ENCODE results near the gene NFASC.

Gene NFASC

DNA sequence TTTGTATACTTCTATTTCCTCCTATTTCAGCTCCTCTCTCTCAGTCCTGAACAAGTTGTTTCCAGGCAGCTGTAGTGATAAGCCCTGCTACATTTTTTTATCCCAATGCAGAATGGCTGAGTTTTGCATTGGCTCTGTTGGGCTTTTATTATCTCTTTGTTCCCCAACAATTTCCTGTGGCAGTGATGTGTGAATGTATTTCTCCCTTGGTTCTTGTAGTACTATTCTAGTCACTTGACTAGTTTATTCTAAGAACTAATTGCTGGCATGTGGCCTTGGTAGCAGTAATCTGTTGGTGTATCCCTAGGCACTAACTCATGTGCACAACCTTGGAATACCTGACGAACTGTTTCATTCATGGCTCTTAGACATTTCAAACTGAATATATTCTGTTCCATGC, 60.7 kb downstream of the NFASC start:
- peaks cover 0 to 4% of the 10 kb centered on the region in 2 donors for H3K4me1 ChIP-seq (ENCODE audit: control insufficient read depth in 2 of 2, insufficient read depth in 2 of 2, low read length in 2 of 2)
- no peaks in the 10 kb centered on the region for H3K36me3 ChIP-seq (ENCODE audit: control insufficient read depth in 2 of 2, insufficient read depth in 2 of 2, low read length in 2 of 2)
- no peak overlapping the region for H3K9ac ChIP-seq (ENCODE audit: low read depth in 1 of 2, low read length in 2 of 2)
- no peaks in the 10 kb centered on the region for H3K9me3 ChIP-seq (ENCODE audit: control insufficient read depth in 2 of 2, low read length in 2 of 2)
- no peak overlapping the region for H3K4me3 ChIP-seq (ENCODE audit: low read length in 2 of 2)
- no peak overlapping the region for H3K27ac ChIP-seq (ENCODE audit: low read depth in 2 of 2, low read length in 2 of 2)
- peaks cover 0 to 2% of the 10 kb centered on the region in 2 donors for H3K27me3 ChIP-seq (ENCODE audit: control insufficient read depth in 2 of 2, insufficient read depth in 2 of 2, low read length in 2 of 2)

DNA sequence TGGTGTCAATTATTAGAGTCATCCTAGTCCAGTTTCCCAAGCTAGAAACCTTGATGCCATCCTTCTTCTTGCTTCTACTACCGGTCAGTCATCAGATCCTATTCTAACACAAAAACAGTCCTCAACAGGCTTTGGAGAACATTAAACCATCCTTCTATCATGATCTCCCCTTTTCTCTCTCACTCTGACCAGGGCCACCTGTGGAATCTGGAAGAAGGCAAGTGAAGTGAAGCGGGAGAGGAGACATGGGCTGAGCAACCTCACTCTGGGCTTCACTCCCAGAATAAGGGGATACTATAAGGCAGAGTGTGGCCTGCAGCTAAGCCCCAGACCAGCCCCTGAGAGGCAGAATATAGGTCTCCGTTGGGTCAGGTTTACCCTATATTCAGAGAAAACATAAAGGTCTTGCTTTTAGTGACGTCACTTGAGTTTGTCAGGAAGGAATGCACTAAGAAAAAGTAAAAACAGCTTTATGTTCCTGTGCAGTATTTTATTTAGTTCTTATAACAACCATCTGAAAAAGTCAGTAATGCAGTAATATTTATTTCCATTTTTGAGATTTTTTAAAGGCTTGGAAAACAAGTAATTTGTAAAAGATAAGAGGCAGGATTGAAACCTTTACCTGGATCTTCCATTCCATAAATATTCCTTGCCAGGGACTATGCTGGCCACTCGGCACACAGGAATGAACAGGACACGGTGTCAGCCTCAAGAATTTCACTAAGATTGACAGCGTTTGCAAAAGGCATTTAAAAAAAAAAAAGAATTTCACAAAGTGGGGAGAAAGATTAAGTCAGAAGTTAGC, 61.3 kb downstream of the NFASC start:
- H3K27me3 ChIP-seq (ENCODE audit: control insufficient read depth in 2 of 2, insufficient read depth in 2 of 2, low read length in 2 of 2): peaks cover 0 to 2% of the 10 kb centered on the region in 2 donors
- H3K36me3 ChIP-seq (ENCODE audit: control insufficient read depth in 2 of 2, insufficient read depth in 2 of 2, low read length in 2 of 2): no peaks in the 10 kb centered on the region
- peaks cover 0 to 4% of the 10 kb centered on the region in 2 donors for H3K4me1 ChIP-seq (ENCODE audit: control insufficient read depth in 2 of 2, insufficient read depth in 2 of 2, low read length in 2 of 2)
- H3K9ac ChIP-seq (ENCODE audit: low read depth in 1 of 2, low read length in 2 of 2): no peak overlapping the region
- no peak overlapping the region for H3K4me3 ChIP-seq (ENCODE audit: low read length in 2 of 2)
- no peak overlapping the region for H3K27ac ChIP-seq (ENCODE audit: low read depth in 2 of 2, low read length in 2 of 2)
- no peaks in the 10 kb centered on the region for H3K9me3 ChIP-seq (ENCODE audit: control insufficient read depth in 2 of 2, low read length in 2 of 2)

DNA sequence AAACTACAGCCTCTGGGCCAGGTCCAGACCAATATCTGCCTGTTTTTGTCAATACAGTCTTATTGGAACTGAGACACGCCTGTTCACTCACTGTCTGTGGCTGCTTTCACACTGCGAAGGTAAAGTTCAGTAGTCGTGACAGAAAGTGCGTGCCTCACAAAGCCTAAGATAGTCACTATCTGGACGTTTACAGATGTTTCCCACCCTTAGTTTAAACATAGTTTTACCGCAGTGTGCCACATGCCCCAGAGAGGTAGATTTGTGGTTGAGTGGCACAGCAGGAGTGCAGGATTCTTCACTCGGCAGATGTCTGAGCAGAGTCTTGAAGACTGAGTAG, 61.9 kb downstream of the NFASC start:
- Histone ChIP-seq H3K9me3 (ENCODE audit: control insufficient read depth in 2 of 2, low read length in 2 of 2) (no peaks in the 10 kb centered on the region), H3K9ac (ENCODE audit: low read depth in 1 of 2, low read length in 2 of 2) (no peak overlapping the region), H3K4me1 (ENCODE audit: control insufficient read depth in 2 of 2, insufficient read depth in 2 of 2, low read length in 2 of 2) (peaks cover 0 to 4% of the 10 kb centered on the region in 2 donors), H3K27me3 (ENCODE audit: control insufficient read depth in 2 of 2, insufficient read depth in 2 of 2, low read length in 2 of 2) (peaks cover 0 to 2% of the 10 kb centered on the region in 2 donors), H3K36me3 (ENCODE audit: control insufficient read depth in 2 of 2, insufficient read depth in 2 of 2, low read length in 2 of 2) (no peaks in the 10 kb centered on the region), H3K4me3 (ENCODE audit: low read length in 2 of 2) (no peak overlapping the region), H3K27ac (ENCODE audit: low read depth in 2 of 2, low read length in 2 of 2) (no peak overlapping the region)

DNA sequence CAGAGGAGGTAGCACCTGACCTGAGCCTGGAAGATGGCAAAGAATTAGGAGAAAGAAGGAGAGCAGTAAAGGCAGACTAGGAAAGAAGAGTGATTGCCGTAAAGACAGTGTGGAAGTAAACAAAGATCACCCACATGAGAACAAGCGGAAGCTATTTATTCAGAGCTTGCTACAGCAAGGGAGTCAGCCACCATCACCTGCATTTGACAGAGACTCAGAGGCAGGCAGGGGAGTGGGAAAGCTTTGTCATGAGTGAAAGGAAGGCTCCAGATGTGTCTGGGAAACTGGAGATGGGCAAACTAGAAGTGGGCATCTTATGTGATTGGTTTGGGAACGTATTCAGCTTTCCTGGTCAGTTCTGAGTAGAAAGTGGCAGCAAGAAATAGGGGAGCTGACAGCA, 64.5 kb downstream of the NFASC start:
- Histone ChIP-seq H3K27me3 (ENCODE audit: control insufficient read depth in 2 of 2, insufficient read depth in 2 of 2, low read length in 2 of 2) (peaks cover 0 to 2% of the 10 kb centered on the region in 2 donors), H3K4me3 (ENCODE audit: low read length in 2 of 2) (no peak overlapping the region), H3K27ac (ENCODE audit: low read depth in 2 of 2, low read length in 2 of 2) (no peak overlapping the region), H3K36me3 (ENCODE audit: control insufficient read depth in 2 of 2, insufficient read depth in 2 of 2, low read length in 2 of 2) (no peaks in the 10 kb centered on the region), H3K9me3 (ENCODE audit: control insufficient read depth in 2 of 2, low read length in 2 of 2) (no peaks in the 10 kb centered on the region), H3K9ac (ENCODE audit: low read depth in 1 of 2, low read length in 2 of 2) (no peak overlapping the region), H3K4me1 (ENCODE audit: control insufficient read depth in 2 of 2, insufficient read depth in 2 of 2, low read length in 2 of 2) (no peaks in the 10 kb centered on the region)

DNA sequence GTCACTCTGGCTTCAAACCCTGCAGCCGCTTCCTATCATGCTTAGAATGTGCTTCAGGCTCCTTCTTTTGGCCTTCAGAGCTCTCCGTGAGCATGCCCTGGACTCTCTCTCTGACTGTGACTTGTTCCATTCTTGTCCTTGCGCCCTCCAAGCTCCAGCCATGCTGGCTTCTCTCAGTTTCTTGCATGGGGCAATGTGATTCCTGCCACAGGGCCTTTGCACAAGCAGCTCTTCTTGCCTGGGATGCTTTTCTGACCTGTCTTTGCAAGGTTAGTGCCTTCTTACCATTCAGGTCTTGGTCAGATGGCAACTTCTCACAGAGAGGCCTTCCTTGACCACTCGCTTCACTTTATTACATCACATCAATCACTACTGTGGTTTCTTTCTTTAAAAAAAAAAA, 66.1 kb downstream of the NFASC start:
- Histone ChIP-seq H3K9me3 (ENCODE audit: control insufficient read depth in 2 of 2, low read length in 2 of 2) (no peaks in the 10 kb centered on the region), H3K9ac (ENCODE audit: low read depth in 1 of 2, low read length in 2 of 2) (no peak overlapping the region), H3K4me1 (ENCODE audit: control insufficient read depth in 2 of 2, insufficient read depth in 2 of 2, low read length in 2 of 2) (no peaks in the 10 kb centered on the region), H3K27ac (ENCODE audit: low read depth in 2 of 2, low read length in 2 of 2) (no peak overlapping the region), H3K27me3 (ENCODE audit: control insufficient read depth in 2 of 2, insufficient read depth in 2 of 2, low read length in 2 of 2) (peaks cover 0 to 2% of the 10 kb centered on the region in 2 donors), H3K36me3 (ENCODE audit: control insufficient read depth in 2 of 2, insufficient read depth in 2 of 2, low read length in 2 of 2) (no peaks in the 10 kb centered on the region), H3K4me3 (ENCODE audit: low read length in 2 of 2) (no peak overlapping the region)

DNA sequence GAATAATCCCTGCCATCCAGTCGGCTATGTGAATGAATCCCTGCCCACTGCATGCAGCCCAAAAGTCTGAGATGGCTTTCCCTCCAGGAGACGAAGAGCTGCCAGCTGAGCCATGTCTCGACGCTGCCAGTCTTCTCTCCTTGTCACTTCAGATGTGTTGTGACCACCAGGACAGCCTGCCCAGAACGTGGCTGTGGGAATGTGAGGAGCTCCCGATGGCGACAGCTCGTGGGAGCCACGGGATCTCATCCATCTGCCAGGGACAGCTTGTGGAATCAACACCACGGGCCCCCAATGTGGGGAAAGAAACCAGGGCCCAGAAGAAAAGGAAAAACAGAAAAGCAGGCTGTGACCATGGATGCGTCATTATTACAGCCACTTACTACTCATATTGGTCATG, 67.2 kb downstream of the NFASC start:
- Histone ChIP-seq H3K36me3 (ENCODE audit: control insufficient read depth in 2 of 2, insufficient read depth in 2 of 2, low read length in 2 of 2) (no peaks in the 10 kb centered on the region), H3K4me1 (ENCODE audit: control insufficient read depth in 2 of 2, insufficient read depth in 2 of 2, low read length in 2 of 2) (no peaks in the 10 kb centered on the region), H3K9me3 (ENCODE audit: control insufficient read depth in 2 of 2, low read length in 2 of 2) (no peaks in the 10 kb centered on the region), H3K4me3 (ENCODE audit: low read length in 2 of 2) (no peak overlapping the region), H3K9ac (ENCODE audit: low read depth in 1 of 2, low read length in 2 of 2) (no peak overlapping the region), H3K27me3 (ENCODE audit: control insufficient read depth in 2 of 2, insufficient read depth in 2 of 2, low read length in 2 of 2) (peaks cover 0 to 2% of the 10 kb centered on the region in 2 donors), H3K27ac (ENCODE audit: low read depth in 2 of 2, low read length in 2 of 2) (no peak overlapping the region)

DNA sequence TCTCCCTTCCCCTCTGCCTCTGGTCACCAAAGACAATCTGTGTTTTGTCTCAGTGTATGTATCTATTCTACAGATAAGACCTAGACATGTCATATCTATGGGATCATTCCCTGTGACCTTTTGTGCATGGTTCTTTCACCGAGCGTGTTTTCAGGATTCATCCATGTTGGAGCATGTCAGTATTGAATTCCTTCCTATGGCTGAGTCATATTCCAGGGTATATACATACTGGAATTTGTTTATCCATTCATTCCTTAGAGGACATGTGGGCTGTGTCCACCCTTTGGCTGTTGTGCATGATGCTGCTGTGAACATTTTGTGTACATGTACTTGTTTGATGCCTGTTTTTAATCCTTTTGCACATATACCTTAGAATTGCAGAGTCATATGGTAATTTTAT, 69.9 kb downstream of the NFASC start:
- Histone ChIP-seq H3K4me1 (ENCODE audit: control insufficient read depth in 2 of 2, insufficient read depth in 2 of 2, low read length in 2 of 2) (no peaks in the 10 kb centered on the region), H3K4me3 (ENCODE audit: low read length in 2 of 2) (no peak overlapping the region)

DNA sequence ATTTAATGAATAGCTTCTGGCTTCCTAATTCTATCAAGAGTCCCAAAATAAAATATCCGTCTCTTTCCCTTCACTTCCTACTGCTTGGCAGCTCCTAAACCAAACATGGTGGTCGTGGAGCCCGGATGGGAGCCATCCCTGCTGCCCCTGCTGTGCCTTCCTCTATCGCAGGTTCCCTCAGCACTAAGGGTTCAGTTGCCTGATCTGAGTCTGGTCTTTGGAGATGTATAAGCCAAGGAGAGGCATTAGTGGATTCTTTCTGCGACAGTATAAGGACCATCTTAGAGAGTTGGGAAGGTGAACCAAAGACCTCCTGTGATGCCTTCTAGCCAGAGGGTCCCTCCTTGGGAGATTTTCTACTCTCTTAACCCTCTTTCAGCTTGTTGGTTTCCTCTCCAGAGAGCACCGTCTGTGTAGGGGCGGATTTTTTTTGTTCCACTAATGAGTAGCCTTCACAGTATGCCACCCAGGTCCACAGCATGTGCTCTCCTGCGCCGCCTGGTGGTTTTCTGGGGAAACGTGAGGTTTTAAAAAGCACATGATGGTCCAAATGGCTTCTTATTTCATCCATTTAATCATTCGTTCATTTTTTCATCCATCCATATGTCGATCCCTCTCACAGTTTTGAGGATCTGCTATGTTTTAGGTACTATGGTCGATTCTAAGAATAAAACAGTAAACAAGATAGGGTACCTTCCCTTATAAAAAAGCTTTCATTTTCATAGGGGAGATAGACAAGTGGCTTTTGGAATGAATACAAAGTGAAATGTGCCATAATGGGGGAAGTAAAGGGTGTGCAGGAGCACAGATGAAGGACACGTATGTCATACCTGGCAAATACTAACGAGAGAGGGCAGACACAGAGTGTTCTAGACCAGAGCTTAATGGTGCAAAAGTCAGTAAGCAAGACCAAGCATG, 71.0 kb downstream of the NFASC start:
- no peak overlapping the region for H3K9ac ChIP-seq (ENCODE audit: low read depth in 1 of 2, low read length in 2 of 2)
- H3K36me3 ChIP-seq (ENCODE audit: control insufficient read depth in 2 of 2, insufficient read depth in 2 of 2, low read length in 2 of 2): no peaks in the 10 kb centered on the region
- H3K4me1 ChIP-seq (ENCODE audit: control insufficient read depth in 2 of 2, insufficient read depth in 2 of 2, low read length in 2 of 2): no peaks in the 10 kb centered on the region
- no peak overlapping the region for H3K27ac ChIP-seq (ENCODE audit: low read depth in 2 of 2, low read length in 2 of 2)
- no peaks in the 10 kb centered on the region for H3K27me3 ChIP-seq (ENCODE audit: control insufficient read depth in 2 of 2, insufficient read depth in 2 of 2, low read length in 2 of 2)
- no peak overlapping the region for H3K4me3 ChIP-seq (ENCODE audit: low read length in 2 of 2)
- H3K9me3 ChIP-seq (ENCODE audit: control insufficient read depth in 2 of 2, low read length in 2 of 2): no peaks in the 10 kb centered on the region

More for the DNA sequence above, 69.9 kb downstream of the NFASC start:
- no peak overlapping the region for H3K9ac ChIP-seq (ENCODE audit: low read depth in 1 of 2, low read length in 2 of 2)
- no peak overlapping the region for H3K27ac ChIP-seq (ENCODE audit: low read depth in 2 of 2, low read length in 2 of 2)
- H3K36me3 ChIP-seq (ENCODE audit: control insufficient read depth in 2 of 2, insufficient read depth in 2 of 2, low read length in 2 of 2): no peaks in the 10 kb centered on the region
- no peaks in the 10 kb centered on the region for H3K9me3 ChIP-seq (ENCODE audit: control insufficient read depth in 2 of 2, low read length in 2 of 2)
- no peaks in the 10 kb centered on the region for H3K27me3 ChIP-seq (ENCODE audit: control insufficient read depth in 2 of 2, insufficient read depth in 2 of 2, low read length in 2 of 2)

DNA sequence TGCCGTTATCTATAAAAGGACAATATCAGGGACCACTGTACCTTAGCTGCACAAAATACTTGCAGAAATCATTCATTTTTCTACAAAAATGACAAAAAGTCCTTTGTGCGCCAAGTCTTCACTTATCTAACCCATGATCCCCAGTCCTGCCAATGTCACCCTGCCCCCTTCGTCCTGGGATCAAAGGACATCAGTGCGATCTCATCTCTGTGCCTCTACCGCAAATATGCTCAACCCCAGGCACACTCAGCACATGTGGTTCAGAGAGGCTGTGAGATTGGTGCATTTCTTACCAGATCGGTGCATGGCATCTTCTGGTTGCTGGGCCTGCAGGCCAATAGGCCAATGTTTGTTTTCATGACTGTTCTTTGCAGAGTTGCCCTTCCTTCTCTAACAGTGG, 72.8 kb downstream of the NFASC start:
- no peaks in the 10 kb centered on the region for H3K27me3 ChIP-seq (ENCODE audit: control insufficient read depth in 2 of 2, insufficient read depth in 2 of 2, low read length in 2 of 2)
- no peak overlapping the region for H3K9ac ChIP-seq (ENCODE audit: low read depth in 1 of 2, low read length in 2 of 2)
- no peak overlapping the region for H3K27ac ChIP-seq (ENCODE audit: low read depth in 2 of 2, low read length in 2 of 2)
- H3K36me3 ChIP-seq (ENCODE audit: control insufficient read depth in 2 of 2, insufficient read depth in 2 of 2, low read length in 2 of 2): no peaks in the 10 kb centered on the region
- H3K4me3 ChIP-seq (ENCODE audit: low read length in 2 of 2): no peak overlapping the region
- H3K4me1 ChIP-seq (ENCODE audit: control insufficient read depth in 2 of 2, insufficient read depth in 2 of 2, low read length in 2 of 2): no peaks in the 10 kb centered on the region
- no peaks in the 10 kb centered on the region for H3K9me3 ChIP-seq (ENCODE audit: control insufficient read depth in 2 of 2, low read length in 2 of 2)

DNA sequence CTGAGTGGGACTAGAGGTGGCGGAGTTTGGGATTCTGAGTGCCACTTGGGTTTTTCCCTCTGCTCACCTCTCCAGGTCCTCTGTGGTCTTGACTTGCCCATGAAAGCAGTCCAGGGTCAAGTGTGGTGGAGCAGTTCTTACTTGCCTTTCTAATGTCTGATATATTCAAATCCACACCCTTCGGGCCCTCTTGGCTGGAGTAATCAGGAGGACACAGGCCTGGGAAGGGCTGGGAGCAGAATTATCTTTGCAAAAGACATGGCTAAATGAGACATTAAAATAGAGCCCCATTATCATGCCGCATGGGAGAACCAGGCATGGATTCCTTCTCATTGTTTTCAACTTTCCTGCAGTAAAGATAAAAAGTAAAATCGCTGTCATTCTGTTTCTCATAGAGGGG, 74.0 kb downstream of the NFASC start:
- no peaks in the 10 kb centered on the region for H3K36me3 ChIP-seq (ENCODE audit: control insufficient read depth in 2 of 2, insufficient read depth in 2 of 2, low read length in 2 of 2)

More for the DNA sequence above, 74.0 kb downstream of the NFASC start:
- Histone ChIP-seq H3K4me1 (ENCODE audit: control insufficient read depth in 2 of 2, insufficient read depth in 2 of 2, low read length in 2 of 2) (no peaks in the 10 kb centered on the region), H3K27ac (ENCODE audit: low read depth in 2 of 2, low read length in 2 of 2) (no peak overlapping the region), H3K9ac (ENCODE audit: low read depth in 1 of 2, low read length in 2 of 2) (no peak overlapping the region), H3K27me3 (ENCODE audit: control insufficient read depth in 2 of 2, insufficient read depth in 2 of 2, low read length in 2 of 2) (no peaks in the 10 kb centered on the region), H3K9me3 (ENCODE audit: control insufficient read depth in 2 of 2, low read length in 2 of 2) (no peaks in the 10 kb centered on the region), H3K4me3 (ENCODE audit: low read length in 2 of 2) (no peak overlapping the region)
